HepG2 (cell line): ENCODE measurements around the gene TPD52L2. TPM values are rescaled to one million over a fixed set of nuclear protein-coding genes. Genes with fewer than 3 reads are reported as not detected.

ENCODE experiments used
- DPF2 ChIP-seq: sonication (generic); formaldehyde crosslinking; IDR thresholded peaks from 2 replicates; pipeline ENCODE4 v1.4.0; 2020; ENCODE audit warnings: mild to moderate bottlenecking, low read depth, missing genetic modification reagents, borderline replicate concordance
- HES4 ChIP-seq: sonication (generic); formaldehyde crosslinking; IDR thresholded peaks from 2 replicates; pipeline ENCODE4 v1.9.0; 2021; ENCODE audit warnings: mild to moderate bottlenecking, missing genetic modification reagents, borderline replicate concordance
- HOXA9 ChIP-seq: sonication (generic); formaldehyde crosslinking; IDR thresholded peaks from 2 replicates; pipeline ENCODE4 v1.8.1; 2022; ENCODE audit warnings: missing genetic modification reagents, mild to moderate bottlenecking, moderate library complexity, borderline replicate concordance
- IRX3 ChIP-seq: sonication (generic); formaldehyde crosslinking; IDR thresholded peaks from 2 replicates; pipeline ENCODE4 v1.8.1; 2023; ENCODE audit warnings: mild to moderate bottlenecking, low read depth, missing genetic modification reagents, borderline replicate concordance
- MAFK ChIP-seq, 2 experiments: IDR thresholded peaks in 1 of 2; conservative IDR thresholded peaks in 1 of 2; 2 replicates each; pipeline ENCODE4 v1.6.1; 2011; ENCODE audit warnings: improper control_type of control experiment in 2 of 2, low read length in 2 of 2
- NR2F2 ChIP-seq: IDR thresholded peaks from 2 replicates; pipeline ENCODE4 v1.6.1; 2012; ENCODE audit warnings: low read depth, inconsistent platforms, borderline replicate concordance
- RNF2 ChIP-seq: fragments of 450-650 bp; conservative IDR thresholded peaks from 2 replicates; pipeline ENCODE4 v1.6.1; 2016; ENCODE audit warnings: low read depth
- SETDB1 ChIP-seq: sonication (generic); formaldehyde crosslinking; IDR thresholded peaks from 2 replicates; pipeline ENCODE4 v1.5.1; 2020; ENCODE audit warnings: missing genetic modification reagents, mild to moderate bottlenecking, borderline replicate concordance
- ZFP1 ChIP-seq: IDR thresholded peaks from 2 replicates; pipeline ENCODE4 v1.6.1; 2016
- polyA plus RNA-seq, 8 experiments: library from polyadenylated mRNA; depleted of rRNA in 3 of 8; stranded (reverse) in 7 of 8; unstranded in 1 of 8; fragments of >200 nt; fragmentation: Illumina TruSeq in 4 of 8; extraction: Trizol in 4 of 8; gene quantifications; 2 replicates each; pipeline versions ENCODE4 v1.2.1 to v1.2.3, GENCODE V29; 2011 to 2016; ENCODE audit warnings: low read depth in 4 of 8, missing spikeins in 1 of 8, mixed read lengths in 1 of 8; ENCODE audit not compliant: insufficient read depth in 1 of 8
- total RNA-seq, 5 experiments: library from RNA; depleted of rRNA; stranded (reverse); fragments of >200 nt; fragmentation: Illumina TruSeq; extraction: Trizol; gene quantifications; 2 replicates each; pipeline ENCODE4 v1.2.3, GENCODE V29; 2016; ENCODE audit warnings: low read depth in 1 of 5
- TF ChIP-seq, protein P1 (sequence below): sonication (generic); formaldehyde crosslinking; IDR thresholded peaks from 2 replicates; pipeline ENCODE4 v1.5.0; 2020; ENCODE audit warnings: mild to moderate bottlenecking, missing genetic modification reagents
- TF ChIP-seq, protein P2 (sequence below): sonication (generic); formaldehyde crosslinking; IDR thresholded peaks from 2 replicates; pipeline ENCODE4 v1.4.0; 2020; ENCODE audit warnings: missing genetic modification reagents
- TF ChIP-seq, protein P3 (sequence below), 2 experiments: sonication (generic) in 1 of 2; formaldehyde crosslinking in 1 of 2; IDR thresholded peaks; 2 replicates each; pipeline versions ENCODE4 v1.5.1 to v1.6.1; 2011 to 2020; ENCODE audit warnings: borderline replicate concordance in 1 of 2, low read depth in 1 of 2, low read length in 1 of 2, mild to moderate bottlenecking in 1 of 2, missing genetic modification reagents in 1 of 2, moderate library complexity in 1 of 2
- TF ChIP-seq, protein P4 (sequence below): sonication (generic); formaldehyde crosslinking; IDR thresholded peaks from 2 replicates; pipeline ENCODE4 v1.4.0; 2020; ENCODE audit warnings: missing genetic modification reagents, borderline replicate concordance
- TF ChIP-seq, protein P5 (sequence below): sonication (generic); formaldehyde crosslinking; IDR thresholded peaks from 2 replicates; pipeline ENCODE4 v1.4.0; 2020; ENCODE audit warnings: missing genetic modification reagents

The TPD52L2 gene
- total and polyA plus RNA-seq, 2 of the 13 experiments (the other 11 are each of a cell fraction or from before 2014, with no cell fraction given) = 156 to 184 TPM

DNA sequence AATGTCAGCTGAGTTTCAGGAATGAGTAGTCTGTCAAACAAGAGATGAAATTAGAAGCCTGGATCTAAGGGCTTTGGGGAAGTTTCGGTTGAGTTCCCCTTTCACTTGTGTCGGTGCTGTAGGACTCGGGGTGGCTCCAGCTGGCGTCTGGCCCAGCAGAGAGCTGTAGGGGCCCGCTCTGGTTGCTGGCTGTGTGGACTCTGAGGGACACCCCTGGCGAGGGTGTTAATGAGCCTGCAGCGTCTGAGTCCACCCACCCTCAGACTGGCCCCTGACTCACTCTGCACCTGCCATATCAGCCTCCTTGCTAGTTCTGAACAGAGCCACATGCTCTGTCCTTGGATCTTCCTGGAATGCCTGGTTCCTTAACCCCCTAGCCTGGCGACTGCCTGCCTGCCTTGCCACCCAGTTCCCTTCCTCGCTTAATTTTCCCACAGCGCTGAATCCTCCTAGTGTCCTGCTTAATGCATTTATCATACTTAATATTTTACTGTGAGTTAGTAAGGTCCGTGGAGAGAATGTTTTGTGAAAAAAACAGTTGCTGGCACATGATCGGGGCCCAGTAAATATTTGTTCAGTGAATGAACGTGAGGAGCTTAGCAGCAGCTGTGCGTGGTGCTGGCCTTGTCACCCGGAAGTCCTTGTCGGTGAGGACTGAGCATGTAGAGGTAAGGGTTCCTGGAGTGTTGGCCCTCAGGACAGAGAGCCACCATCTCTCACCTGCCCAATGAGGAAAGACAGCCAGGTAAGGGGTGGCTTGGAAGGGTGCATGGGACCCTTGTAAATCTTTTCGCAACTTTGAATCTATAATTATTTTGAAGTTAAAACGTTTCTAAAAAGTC, 31.4 kb downstream of the TPD52L2 start (continued):
- no peak for TF ChIP-seq HOXA9 (CRISPR knock-in tag)
- no peak; the same call in 1 of the 2 replicates for TF ChIP-seq IRX3 (CRISPR knock-in tag)
- TF ChIP-seq, protein P1, sequence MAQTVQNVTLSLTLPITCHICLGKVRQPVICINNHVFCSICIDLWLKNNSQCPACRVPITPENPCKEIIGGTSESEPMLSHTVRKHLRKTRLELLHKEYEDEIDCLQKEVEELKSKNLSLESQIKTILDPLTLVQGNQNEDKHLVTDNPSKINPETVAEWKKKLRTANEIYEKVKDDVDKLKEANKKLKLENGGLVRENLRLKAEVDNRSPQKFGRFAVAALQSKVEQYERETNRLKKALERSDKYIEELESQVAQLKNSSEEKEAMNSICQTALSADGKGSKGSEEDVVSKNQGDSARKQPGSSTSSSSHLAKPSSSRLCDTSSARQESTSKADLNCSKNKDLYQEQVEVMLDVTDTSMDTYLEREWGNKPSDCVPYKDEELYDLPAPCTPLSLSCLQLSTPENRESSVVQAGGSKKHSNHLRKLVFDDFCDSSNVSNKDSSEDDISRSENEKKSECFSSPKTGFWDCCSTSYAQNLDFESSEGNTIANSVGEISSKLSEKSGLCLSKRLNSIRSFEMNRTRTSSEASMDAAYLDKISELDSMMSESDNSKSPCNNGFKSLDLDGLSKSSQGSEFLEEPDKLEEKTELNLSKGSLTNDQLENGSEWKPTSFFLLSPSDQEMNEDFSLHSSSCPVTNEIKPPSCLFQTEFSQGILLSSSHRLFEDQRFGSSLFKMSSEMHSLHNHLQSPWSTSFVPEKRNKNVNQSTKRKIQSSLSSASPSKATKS = 0 out of 2 replicates have a peak, but pooled peaks have one; percentile 55
- TF ChIP-seq NR2F2 = peak; percentile 64; the same call in 1 of the 2 replicates
- TF ChIP-seq, protein P2, sequence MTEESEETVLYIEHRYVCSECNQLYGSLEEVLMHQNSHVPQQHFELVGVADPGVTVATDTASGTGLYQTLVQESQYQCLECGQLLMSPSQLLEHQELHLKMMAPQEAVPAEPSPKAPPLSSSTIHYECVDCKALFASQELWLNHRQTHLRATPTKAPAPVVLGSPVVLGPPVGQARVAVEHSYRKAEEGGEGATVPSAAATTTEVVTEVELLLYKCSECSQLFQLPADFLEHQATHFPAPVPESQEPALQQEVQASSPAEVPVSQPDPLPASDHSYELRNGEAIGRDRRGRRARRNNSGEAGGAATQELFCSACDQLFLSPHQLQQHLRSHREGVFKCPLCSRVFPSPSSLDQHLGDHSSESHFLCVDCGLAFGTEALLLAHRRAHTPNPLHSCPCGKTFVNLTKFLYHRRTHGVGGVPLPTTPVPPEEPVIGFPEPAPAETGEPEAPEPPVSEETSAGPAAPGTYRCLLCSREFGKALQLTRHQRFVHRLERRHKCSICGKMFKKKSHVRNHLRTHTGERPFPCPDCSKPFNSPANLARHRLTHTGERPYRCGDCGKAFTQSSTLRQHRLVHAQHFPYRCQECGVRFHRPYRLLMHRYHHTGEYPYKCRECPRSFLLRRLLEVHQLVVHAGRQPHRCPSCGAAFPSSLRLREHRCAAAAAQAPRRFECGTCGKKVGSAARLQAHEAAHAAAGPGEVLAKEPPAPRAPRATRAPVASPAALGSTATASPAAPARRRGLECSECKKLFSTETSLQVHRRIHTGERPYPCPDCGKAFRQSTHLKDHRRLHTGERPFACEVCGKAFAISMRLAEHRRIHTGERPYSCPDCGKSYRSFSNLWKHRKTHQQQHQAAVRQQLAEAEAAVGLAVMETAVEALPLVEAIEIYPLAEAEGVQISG (CRISPR knock-in tag) = no peak; the same call in 1 of the 2 replicates
- TF ChIP-seq, protein P3, sequence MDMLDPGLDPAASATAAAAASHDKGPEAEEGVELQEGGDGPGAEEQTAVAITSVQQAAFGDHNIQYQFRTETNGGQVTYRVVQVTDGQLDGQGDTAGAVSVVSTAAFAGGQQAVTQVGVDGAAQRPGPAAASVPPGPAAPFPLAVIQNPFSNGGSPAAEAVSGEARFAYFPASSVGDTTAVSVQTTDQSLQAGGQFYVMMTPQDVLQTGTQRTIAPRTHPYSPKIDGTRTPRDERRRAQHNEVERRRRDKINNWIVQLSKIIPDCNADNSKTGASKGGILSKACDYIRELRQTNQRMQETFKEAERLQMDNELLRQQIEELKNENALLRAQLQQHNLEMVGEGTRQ (IDR thresholded peaks at IDR 0.05; ENCODE audit: low read depth, low read length) = no peak
- TF ChIP-seq, protein P3 (CRISPR knock-in tag; IDR thresholded peaks at IDR 0.05; ENCODE audit: borderline replicate concordance) = 0 out of 2 replicates have a peak, but pooled peaks have one; percentile 44
- TF ChIP-seq, protein P4, sequence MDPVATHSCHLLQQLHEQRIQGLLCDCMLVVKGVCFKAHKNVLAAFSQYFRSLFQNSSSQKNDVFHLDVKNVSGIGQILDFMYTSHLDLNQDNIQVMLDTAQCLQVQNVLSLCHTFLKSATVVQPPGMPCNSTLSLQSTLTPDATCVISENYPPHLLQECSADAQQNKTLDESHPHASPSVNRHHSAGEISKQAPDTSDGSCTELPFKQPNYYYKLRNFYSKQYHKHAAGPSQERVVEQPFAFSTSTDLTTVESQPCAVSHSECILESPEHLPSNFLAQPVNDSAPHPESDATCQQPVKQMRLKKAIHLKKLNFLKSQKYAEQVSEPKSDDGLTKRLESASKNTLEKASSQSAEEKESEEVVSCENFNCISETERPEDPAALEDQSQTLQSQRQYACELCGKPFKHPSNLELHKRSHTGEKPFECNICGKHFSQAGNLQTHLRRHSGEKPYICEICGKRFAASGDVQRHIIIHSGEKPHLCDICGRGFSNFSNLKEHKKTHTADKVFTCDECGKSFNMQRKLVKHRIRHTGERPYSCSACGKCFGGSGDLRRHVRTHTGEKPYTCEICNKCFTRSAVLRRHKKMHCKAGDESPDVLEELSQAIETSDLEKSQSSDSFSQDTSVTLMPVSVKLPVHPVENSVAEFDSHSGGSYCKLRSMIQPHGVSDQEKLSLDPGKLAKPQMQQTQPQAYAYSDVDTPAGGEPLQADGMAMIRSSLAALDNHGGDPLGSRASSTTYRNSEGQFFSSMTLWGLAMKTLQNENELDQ (CRISPR knock-in tag) = peak; percentile 40; the same call in 1 of the 2 replicates
- TF ChIP-seq RNF2 = 0 out of 2 replicates have a peak, but pooled peaks have one; percentile 42
- 0 out of 2 replicates have a peak, but pooled peaks have one; percentile 14 for TF ChIP-seq DPF2 (CRISPR knock-in tag)
- no peak for TF ChIP-seq MAFK (conservative IDR thresholded peaks at IDR 0.05 in 1 of 2, IDR thresholded peaks at IDR 0.05 in 1 of 2; ENCODE audit: low read length in 2 of 2)
- peak; percentile 20; the same call in 1 of the 2 replicates for TF ChIP-seq ZFP1 (CRISPR knock-in tag)
- TF ChIP-seq, protein P5, sequence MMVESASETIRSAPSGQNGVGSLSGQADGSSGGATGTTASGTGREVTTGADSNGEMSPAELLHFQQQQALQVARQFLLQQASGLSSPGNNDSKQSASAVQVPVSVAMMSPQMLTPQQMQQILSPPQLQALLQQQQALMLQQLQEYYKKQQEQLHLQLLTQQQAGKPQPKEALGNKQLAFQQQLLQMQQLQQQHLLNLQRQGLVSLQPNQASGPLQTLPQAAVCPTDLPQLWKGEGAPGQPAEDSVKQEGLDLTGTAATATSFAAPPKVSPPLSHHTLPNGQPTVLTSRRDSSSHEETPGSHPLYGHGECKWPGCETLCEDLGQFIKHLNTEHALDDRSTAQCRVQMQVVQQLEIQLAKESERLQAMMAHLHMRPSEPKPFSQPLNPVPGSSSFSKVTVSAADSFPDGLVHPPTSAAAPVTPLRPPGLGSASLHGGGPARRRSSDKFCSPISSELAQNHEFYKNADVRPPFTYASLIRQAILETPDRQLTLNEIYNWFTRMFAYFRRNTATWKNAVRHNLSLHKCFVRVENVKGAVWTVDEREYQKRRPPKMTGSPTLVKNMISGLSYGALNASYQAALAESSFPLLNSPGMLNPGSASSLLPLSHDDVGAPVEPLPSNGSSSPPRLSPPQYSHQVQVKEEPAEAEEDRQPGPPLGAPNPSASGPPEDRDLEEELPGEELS = peak; percentile 91
- no peak for TF ChIP-seq HES4 (CRISPR knock-in tag)
- no peak for TF ChIP-seq SETDB1 (CRISPR knock-in tag)
